SJCRH30 (cell line): ENCODE data around the gene KRT78. TPM values are rescaled to one million over a fixed set of nuclear protein-coding genes. Genes with fewer than 3 reads are reported as not detected.

ENCODE experiments used
- DNase-seq, 2 experiments: peaks; one replicate each; pipeline ENCODE4 v3.0.0-alpha.2; 2015 to 2020
- H3K27ac ChIP-seq: fragments of 250-450 bp; sonication (Bioruptor Pico); 2 replicates; pipeline ENCODE4 v1.5.1; 2020; ENCODE audit warnings: mild to moderate bottlenecking, moderate library complexity
- H3K27me3 ChIP-seq: fragments of 250-450 bp; sonication (Bioruptor Pico); 2 replicates; pipeline ENCODE4 v1.5.1; 2020; ENCODE audit warnings: mild to moderate bottlenecking, moderate library complexity
- H3K36me3 ChIP-seq: fragments of 250-450 bp; sonication (Bioruptor Pico); 2 replicates; pipeline ENCODE4 v1.5.1; 2020; ENCODE audit warnings: mild to moderate bottlenecking, moderate library complexity
- H3K4me1 ChIP-seq: fragments of 250-450 bp; sonication (Bioruptor Pico); 2 replicates; pipeline ENCODE4 v1.5.1; 2020; ENCODE audit warnings: mild to moderate bottlenecking, moderate library complexity
- H3K4me3 ChIP-seq: fragments of 250-450 bp; sonication (Bioruptor Pico); 2 replicates; pipeline ENCODE4 v1.5.1; 2020; ENCODE audit warnings: mild to moderate bottlenecking, moderate library complexity
- H3K9me3 ChIP-seq: fragments of 250-450 bp; sonication (Bioruptor Pico); replicated peaks from 2 replicates; pipeline ENCODE4 v1.5.1; 2020; ENCODE audit warnings: mild to moderate bottlenecking, moderate library complexity
- total RNA-seq: library from RNA; depleted of rRNA; stranded (reverse); fragments of >200 nt; shearing (Covaris generic); gene quantifications from 2 replicates; pipeline ENCODE4 v1.2.3, GENCODE V29; 2014

KRT78 gene
- total RNA-seq, 1 experiment from 2014 or later: not detected

- H3K27me3 ChIP-seq: no peaks in the 10 kb centered on the region
- H3K27ac ChIP-seq: no peak overlapping the region
- H3K36me3 ChIP-seq: no peaks in the 10 kb centered on the region
- no peaks in the 10 kb centered on the region for H3K9me3 ChIP-seq
- no peak for DNase-seq
- H3K4me1 ChIP-seq: peaks cover 31% of the 10 kb centered on the region
- H3K4me3 ChIP-seq: no peak overlapping the region
These were observed 27.6 kb upstream of the KRT78 start for GRCh38 chr12:52876372-52876771.

GRCh38 chr12:52874573-52875435, 26.0 kb upstream of the KRT78 start:
- no peak for DNase-seq
- Histone ChIP-seq H3K36me3 (no peaks in the 10 kb centered on the region), H3K27ac (peak overlapping the region; percentile 32; the same call in 1 of the 2 replicates), H3K27me3 (no peaks in the 10 kb centered on the region), H3K9me3 (no peaks in the 10 kb centered on the region), H3K4me1 (peaks cover 38% of the 10 kb centered on the region), H3K4me3 (peak overlapping the region; percentile 55)

- DNase-seq: peak; percentile 86 to 92
- peak overlapping the region; percentile 55 for H3K4me3 ChIP-seq
- no peaks in the 10 kb centered on the region for H3K27me3 ChIP-seq
- H3K9me3 ChIP-seq: no peaks in the 10 kb centered on the region
- peaks cover 37% of the 10 kb centered on the region for H3K4me1 ChIP-seq
- H3K36me3 ChIP-seq: no peaks in the 10 kb centered on the region
- peak overlapping the region; percentile 61 for H3K27ac ChIP-seq
These were observed 25.2 kb upstream of the KRT78 start for GRCh38 chr12:52873832-52874572.

GRCh38 chr12:52873513-52873831, 24.7 kb upstream of the KRT78 start:
- H3K4me1 ChIP-seq: peaks cover 32% of the 10 kb centered on the region

GRCh38 chr12:52872644-52873389, 24.0 kb upstream of the KRT78 start:
- no peaks in the 10 kb centered on the region for H3K36me3 ChIP-seq
- H3K27ac ChIP-seq: no peak overlapping the region
- H3K4me1 ChIP-seq: peaks cover 29% of the 10 kb centered on the region
- DNase-seq: no peak
- H3K9me3 ChIP-seq: no peaks in the 10 kb centered on the region
- H3K27me3 ChIP-seq: no peaks in the 10 kb centered on the region
- H3K4me3 ChIP-seq: no peak overlapping the region

More at GRCh38 chr12:52873513-52873831, 24.7 kb upstream of the KRT78 start:
- H3K27ac ChIP-seq: no peak overlapping the region; the same call in 1 of the 2 replicates
- no peaks in the 10 kb centered on the region for H3K9me3 ChIP-seq
- no peak for DNase-seq
- H3K4me3 ChIP-seq: no peak overlapping the region; the same call in 1 of the 2 replicates
- no peaks in the 10 kb centered on the region for H3K27me3 ChIP-seq
- no peaks in the 10 kb centered on the region for H3K36me3 ChIP-seq

GRCh38 chr12:52871291-52872039, 22.7 kb upstream of the KRT78 start:
- H3K4me3 ChIP-seq: no peak overlapping the region
- H3K4me1 ChIP-seq: peaks cover 26% of the 10 kb centered on the region
- H3K36me3 ChIP-seq: no peaks in the 10 kb centered on the region
- no peaks in the 10 kb centered on the region for H3K9me3 ChIP-seq
- no peak overlapping the region for H3K27ac ChIP-seq
- DNase-seq: no peak
- H3K27me3 ChIP-seq: no peaks in the 10 kb centered on the region

GRCh38 chr12:52870361-52871290, 21.8 kb upstream of the KRT78 start:
- H3K4me1 ChIP-seq: peaks cover 26% of the 10 kb centered on the region

GRCh38 chr12:52867642-52868041, 18.8 kb upstream of the KRT78 start:
- Histone ChIP-seq H3K36me3 (no peaks in the 10 kb centered on the region), H3K9me3 (no peaks in the 10 kb centered on the region), H3K27ac (no peak overlapping the region), H3K4me1 (peaks cover 12% of the 10 kb centered on the region; the same call in 1 of the 2 replicates), H3K4me3 (no peak overlapping the region), H3K27me3 (no peaks in the 10 kb centered on the region)
- DNase-seq: no peak

More at GRCh38 chr12:52870361-52871290, 21.8 kb upstream of the KRT78 start:
- no peak overlapping the region for H3K4me3 ChIP-seq
- no peaks in the 10 kb centered on the region for H3K9me3 ChIP-seq
- H3K27ac ChIP-seq: no peak overlapping the region
- peak; percentile 50 to 69 for DNase-seq
- no peaks in the 10 kb centered on the region for H3K36me3 ChIP-seq
- no peaks in the 10 kb centered on the region for H3K27me3 ChIP-seq

- H3K4me3 ChIP-seq: no peak overlapping the region
- no peak for DNase-seq
- peaks cover 12% of the 10 kb centered on the region; the same call in 1 of the 2 replicates for H3K4me1 ChIP-seq
- H3K36me3 ChIP-seq: no peaks in the 10 kb centered on the region
- H3K9me3 ChIP-seq: no peaks in the 10 kb centered on the region
- H3K27me3 ChIP-seq: no peaks in the 10 kb centered on the region
- no peak overlapping the region for H3K27ac ChIP-seq
These were observed 18.4 kb upstream of the KRT78 start for GRCh38 chr12:52867152-52867551.

- peak; percentile 65 to 80 for DNase-seq
- H3K27ac ChIP-seq: no peak overlapping the region
- no peak overlapping the region for H3K4me3 ChIP-seq
- no peaks in the 10 kb centered on the region; the same call in 1 of the 2 replicates for H3K4me1 ChIP-seq
- H3K36me3 ChIP-seq: no peaks in the 10 kb centered on the region
- no peaks in the 10 kb centered on the region for H3K9me3 ChIP-seq
- H3K27me3 ChIP-seq: no peaks in the 10 kb centered on the region
These were observed 16.5 kb upstream of the KRT78 start for GRCh38 chr12:52865090-52865944.

- Histone ChIP-seq H3K9me3 (no peaks in the 10 kb centered on the region), H3K27ac (no peak overlapping the region), H3K27me3 (no peaks in the 10 kb centered on the region), H3K4me3 (no peak overlapping the region), H3K4me1 (no peaks in the 10 kb centered on the region), H3K36me3 (no peaks in the 10 kb centered on the region)
- DNase-seq: no peak
These were observed 13.2 kb upstream of the KRT78 start for GRCh38 chr12:52862023-52862422.

- H3K4me1 ChIP-seq: no peaks in the 10 kb centered on the region
These were observed 12.7 kb upstream of the KRT78 start for GRCh38 chr12:52861511-52861910.

More at GRCh38 chr12:52861511-52861910, 12.7 kb upstream of the KRT78 start:
- no peak overlapping the region for H3K4me3 ChIP-seq
- H3K27ac ChIP-seq: no peak overlapping the region
- no peaks in the 10 kb centered on the region for H3K36me3 ChIP-seq
- H3K27me3 ChIP-seq: no peaks in the 10 kb centered on the region
- H3K9me3 ChIP-seq: no peaks in the 10 kb centered on the region
- DNase-seq: no peak
